HG02759 (cell line): ENCODE data around the gene CYP4F22.
"Not testable (repeated sequence)": the region's sequence is repeated elsewhere in the genome, so short reads cannot be mapped to it uniquely, and the experiment has no call there.

Experiments used
- ATAC-seq: cut with Tn5 transposase; IDR thresholded peaks from one replicate; pipeline ENCODE4 v1.9.1; 2021; ENCODE audit warnings: mild to moderate bottlenecking, moderate library complexity; ENCODE audit not compliant: unreplicated experiment

Gene CYP4F22

DNA sequence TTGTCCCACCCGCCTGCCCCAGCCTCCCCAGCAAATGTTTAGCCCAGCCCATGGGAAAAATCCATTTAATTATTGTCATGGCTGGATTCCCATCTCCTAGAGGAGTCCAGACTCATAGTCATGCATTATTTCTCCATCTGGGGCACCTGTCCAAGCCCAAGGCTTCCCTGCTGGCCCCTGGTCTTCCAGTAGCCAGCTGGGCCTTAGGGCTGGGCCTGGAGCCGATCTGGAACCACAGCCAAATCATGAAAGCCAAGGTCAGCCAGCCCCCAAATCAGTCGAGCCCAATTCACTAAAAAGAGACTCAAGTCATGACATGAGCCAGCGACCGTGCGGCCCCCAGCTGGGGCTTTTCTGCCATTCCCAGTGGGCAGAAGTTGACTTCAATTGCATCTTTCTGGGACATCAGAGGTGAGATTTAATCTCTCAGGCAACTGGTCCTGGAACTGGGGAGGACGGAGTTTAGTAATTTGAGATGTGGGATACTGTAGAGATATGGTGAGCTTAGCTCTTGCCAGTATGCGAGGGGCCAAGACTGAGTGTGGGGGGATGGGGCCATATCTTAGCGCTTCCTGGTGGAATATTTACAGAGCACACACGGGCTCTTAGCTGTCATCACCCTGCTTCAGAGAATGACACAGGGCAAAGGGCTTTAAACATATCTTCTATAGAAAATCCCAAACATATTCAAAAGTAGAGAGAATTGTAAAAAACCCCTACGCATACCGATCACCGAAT lies 19.7 kb upstream of the CYP4F22 start:
- ATAC-seq, result no peak

DNA sequence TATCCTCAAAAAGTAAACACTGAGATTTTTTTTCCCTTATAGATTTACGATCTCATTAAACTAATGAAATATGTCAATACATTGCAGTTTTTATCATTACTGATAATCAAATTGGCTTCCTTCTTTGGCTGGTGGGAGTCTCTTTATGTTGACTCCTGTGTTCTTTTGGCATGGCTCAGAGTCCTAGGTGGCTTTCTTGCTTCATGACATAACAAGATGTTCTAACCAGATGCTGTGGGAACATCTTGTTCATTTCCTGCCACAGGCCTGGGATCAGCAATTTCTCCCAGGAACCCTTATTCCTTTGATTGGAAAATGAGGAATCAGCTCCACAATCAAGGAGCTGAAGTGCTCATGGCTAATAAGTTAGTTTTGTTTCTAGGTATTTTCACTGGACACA lies 13.2 kb upstream of the CYP4F22 start:
- no peak for ATAC-seq

DNA sequence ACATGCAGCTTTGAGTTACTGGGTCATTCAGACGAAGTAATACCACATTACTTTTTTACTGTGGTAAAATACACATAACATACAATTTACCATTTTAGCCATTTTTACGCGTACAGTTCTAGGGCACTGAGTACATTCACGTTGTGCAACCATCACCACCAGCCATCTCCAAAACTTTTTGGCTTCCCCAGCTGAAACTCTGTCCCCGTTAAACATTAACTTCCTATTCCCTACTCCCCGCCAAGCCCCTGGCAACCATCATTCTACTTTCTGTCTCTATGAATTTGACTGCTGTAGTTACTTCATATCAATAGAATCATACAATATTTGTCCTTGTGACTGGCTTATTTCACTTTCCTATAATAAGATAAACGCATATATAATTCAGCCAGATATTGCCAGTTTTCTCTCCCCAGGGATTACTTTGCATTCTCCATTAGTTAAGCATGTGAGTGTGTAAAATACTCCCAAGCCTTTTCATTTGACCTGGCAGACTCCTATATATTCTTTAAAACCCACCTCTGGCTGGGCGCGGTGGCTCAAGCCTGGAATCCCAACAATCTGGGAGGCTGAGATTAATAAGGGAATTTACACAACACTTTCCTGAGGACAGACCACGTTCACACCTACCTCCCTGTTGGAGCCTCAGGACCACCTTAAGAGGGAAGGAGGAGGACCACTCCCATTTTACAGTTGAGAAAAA lies 10.0 kb upstream of the CYP4F22 start:
- ATAC-seq, result no peak

DNA sequence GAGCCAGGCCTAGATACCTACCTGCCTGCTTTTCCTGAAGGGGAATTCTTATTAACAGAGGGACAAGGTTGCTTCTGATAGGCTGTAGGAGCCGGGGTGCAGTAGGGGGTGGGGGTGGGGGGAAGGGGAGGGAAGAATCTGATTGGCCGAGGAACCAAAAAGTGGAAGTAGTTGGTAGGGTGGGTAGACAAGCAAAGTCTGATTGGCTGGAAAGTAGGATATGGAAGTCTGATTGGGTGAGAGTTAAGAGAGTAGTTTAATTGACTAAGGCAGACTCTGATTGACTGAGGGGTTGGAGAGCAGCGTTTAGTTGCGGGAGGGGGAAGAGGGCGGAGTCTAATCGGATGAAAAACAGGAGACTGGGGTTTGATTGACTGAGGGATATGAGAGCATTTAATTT lies 9.4 kb upstream of the CYP4F22 start:
- no peak for ATAC-seq

DNA sequence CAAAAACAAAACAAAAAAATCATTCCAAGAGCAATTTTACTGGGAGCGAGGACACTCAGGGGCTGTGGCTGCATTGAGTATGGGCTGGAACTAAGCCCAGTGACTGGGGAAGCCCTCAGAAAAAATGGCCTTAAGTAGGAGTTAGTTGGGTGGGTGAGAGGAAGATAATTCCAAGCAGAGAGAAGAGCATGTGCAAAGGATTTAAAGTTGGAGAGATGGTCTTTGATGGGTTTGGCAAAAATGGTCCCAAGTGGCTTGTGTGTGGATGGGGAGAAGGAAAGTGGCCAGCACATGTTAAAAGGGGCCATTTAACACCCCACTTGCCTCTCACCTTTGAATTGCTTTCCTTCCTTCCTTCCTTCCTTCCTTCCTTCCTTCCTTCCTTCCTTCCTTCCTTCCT lies 6.7 kb upstream of the CYP4F22 start:
- ATAC-seq, result no peak

DNA sequence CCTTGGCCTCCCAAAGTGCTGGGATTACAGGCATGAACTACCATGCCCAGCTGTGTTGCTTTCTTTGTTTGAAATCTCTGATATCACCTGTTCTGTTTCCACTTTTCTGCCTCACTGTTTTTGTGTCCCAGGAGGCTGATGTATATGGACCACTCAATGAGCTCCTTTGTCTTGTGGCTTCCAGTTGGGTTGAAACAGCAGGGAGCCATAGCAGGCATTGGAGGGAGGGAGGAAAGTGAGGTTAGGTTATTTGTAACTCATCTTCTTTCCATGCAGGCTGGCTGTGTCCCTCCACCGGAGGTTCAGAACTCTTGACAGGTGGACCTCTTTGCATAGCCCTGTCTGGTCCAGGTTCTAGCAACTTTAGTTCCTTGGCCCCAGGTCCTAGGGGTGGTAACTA lies 6.1 kb upstream of the CYP4F22 start:
- no peak for ATAC-seq

DNA sequence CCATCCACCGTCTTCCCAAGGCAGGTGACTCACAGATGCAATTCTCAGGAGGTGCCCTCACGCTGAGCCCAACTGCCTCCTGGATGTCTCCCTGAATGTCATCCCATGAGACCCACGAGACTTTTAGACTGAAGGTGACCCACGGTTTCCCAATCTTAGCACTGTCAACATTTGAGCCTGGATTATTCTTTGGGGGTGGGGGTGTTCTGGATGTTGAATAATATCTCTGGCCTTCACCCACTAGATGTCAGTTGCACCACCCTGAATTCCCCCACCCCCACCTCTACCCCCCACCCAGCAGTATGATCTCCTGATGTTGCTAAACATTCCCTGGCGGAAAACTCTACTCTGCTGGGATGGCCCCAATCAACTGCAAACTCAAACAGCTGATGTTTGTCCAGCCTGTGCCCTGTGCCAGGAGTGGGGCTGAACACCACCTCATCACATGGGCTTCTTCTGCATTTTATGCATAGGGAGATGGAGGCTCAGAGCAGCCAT lies 2.2 kb upstream of the CYP4F22 start:
- ATAC-seq, result no peak

DNA sequence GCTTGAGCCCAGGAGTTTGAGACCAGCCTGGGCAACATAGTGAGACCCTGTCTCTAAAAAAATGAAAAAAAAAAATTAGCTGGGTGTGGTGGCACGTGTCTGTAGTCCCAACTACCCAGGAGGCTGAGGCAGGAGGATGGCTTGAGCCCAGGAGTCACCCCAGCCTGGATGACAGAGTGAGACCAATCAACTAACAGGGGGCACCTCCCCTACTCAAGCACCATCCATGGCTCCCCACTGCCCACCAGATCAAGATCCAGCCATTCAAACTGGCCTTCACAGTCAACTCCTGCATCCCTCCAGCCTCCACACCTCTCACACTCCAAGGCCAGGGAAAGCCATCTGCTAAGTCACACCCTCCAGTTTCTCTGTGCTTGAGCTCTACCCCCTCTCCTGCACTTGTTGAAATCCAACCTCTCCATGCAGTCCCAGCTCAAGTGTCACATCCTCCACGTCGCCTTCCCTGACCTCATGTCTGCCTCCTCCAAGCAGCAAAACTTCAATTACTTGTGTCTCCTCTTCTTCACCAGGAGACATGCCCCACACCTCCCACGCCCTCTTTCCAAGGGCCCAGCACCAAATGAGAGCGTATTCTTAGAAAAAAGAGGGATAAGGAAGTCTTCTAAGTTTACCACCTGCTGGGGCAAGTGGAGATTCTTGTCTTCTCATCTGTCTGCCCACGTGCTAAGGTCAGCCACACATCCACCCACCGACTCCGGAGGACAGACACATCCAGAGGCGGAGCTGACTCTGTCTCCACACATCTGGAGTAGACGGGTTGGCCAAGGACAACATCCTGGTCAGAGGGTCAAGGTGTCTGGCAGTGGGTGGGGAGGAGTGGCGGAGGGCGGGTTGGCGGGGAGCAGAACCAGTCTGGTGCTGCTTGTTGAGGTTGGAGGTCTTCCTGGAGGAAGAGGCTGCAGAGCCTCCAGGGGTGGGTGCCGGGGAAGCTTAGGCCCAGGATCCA lies 974 bp upstream of the CYP4F22 start:
- ATAC-seq, result no peak

DNA sequence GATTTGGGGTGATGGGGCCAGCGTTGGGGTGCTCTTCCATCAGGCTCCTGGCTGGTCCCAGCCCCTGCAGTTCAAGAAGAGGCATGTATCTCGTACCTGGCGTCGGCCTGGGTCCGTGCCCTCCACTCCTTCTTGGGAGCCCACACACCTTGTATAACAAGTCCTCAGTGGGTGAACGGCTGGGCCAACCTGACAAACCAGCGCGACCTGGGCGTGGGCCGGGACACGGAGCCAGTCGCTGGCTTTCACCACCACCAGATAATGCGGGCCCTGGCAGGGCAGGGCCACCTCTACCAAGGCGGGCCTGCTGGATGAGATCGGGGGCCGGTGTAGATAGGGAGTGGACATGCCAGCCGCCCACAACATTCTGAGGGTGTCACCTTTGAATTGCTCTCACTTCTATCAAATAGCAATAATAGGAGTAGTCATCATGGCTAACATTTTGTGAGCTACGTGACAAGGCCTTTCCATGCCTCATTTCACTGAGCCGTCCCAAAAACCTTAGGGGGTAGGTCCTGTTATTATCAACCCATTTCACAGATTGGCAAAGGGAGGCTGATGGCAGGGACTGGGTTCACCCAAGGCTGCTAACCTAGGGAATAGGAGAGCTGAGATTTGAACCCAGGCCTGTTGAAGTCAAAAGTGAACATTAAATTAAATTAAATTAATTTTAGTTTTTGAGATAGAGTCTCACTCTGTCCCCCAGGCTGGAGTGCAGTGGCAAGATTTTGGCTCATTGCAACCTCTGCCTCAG lies 3.5 kb downstream of the CYP4F22 start:
- ATAC-seq, result no peak

DNA sequence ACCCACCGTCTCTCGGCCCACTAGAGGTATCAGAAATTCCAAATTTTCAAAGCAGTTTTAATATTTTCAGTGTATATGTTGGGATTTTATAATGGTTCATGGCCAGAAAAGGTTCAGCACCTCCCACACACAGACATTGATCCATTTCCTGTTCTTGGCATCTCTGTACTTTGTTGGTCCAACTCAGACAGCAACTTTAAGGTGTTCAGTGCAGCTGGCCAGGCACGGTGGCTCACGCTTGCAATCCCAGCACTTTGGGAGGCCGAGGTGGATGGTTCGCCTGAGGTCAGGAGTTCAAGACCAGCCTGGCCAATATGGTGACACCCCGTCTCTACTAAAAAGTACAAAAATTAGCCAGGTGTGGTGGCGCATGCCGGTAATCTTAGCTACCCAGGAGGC lies 6.9 kb downstream of the CYP4F22 start:
- ATAC-seq, result not testable (repeated sequence)

DNA sequence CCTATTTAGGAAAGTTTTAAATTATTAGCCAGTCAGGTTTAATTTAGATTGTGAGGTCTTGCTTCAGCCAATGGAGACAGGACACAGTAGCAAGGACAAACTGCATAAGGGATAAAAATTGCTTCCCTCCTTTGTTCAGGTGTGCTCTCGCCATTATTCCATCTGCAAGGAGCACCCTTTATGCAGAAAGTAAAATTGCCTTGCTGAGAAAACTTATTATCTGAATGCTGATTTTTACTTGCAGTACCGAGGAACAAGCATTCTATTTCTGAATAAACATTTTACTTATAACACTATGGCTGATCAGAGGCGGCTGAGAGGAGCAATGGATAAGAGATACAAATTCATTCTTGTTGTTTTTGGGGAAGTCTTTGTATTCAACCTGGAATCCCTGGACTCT lies 8.0 kb downstream of the CYP4F22 start:
- ATAC-seq, result no peak

DNA sequence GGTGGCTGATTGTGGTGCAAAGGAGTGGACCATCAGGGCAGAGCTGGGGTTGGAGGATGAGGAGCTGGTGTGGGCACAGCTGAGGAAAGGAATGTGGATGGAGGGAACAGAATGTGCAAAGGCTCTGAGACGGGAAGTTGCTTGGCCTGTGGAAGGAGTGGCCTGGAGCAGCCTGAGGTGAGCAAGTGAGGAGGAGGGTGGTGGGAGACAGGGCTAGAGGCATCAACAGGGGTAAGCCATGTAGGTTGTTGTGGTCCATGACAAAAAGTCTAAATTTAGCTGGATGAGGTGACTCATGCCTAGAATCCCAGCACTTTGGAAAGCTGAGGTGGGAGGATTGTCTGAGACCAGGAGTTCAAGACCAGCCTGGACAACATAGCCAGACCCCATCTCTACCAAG lies 9.5 kb downstream of the CYP4F22 start:
- ATAC-seq, result no peak

DNA sequence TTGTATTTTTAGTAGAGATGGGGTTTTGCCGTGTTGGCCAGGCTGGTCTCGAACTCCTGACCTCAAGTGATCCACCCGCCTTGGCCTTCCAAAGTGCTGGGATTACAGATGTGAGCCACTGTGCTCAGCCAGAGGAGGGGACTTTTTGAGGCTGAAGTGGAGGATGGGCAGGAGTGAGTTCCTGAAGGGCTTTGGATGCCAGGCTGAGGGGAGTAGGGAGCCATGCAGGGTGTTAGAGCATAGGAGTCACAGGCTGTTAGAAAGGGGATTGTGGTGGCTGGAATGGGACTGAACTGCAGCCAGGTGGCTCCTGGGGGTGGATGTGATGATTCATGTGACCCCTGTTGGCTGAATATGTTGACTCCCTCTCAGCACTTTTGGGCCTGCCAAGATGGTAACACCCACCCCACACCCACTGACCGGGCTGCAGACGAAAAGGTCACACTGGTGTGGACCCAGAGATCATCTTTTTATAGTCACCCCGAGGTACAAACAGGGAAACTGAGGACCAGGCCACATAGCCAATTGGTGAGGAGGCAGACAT lies 11.2 kb downstream of the CYP4F22 start:
- ATAC-seq, result no peak

DNA sequence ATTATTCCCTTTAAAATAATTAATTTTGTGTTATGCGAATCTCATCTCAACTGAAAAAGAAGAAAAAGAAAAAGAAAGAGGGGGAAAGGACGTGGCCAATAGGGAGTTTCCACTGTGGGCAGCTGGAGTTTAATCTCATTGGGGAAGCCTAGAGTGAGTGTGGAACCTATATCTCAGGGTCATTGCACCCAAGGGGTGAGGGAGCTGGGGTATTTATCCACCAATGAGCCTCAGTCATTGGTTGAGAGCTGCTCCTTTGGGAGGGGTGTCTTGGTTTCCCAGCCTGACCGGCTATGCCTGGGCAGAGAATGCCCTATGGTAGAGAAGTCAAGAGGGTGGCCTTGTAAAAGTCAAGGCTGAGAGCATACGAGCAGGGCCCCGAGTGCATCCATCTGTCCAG lies 16.5 kb downstream of the CYP4F22 start:
- ATAC-seq, result no peak

DNA sequence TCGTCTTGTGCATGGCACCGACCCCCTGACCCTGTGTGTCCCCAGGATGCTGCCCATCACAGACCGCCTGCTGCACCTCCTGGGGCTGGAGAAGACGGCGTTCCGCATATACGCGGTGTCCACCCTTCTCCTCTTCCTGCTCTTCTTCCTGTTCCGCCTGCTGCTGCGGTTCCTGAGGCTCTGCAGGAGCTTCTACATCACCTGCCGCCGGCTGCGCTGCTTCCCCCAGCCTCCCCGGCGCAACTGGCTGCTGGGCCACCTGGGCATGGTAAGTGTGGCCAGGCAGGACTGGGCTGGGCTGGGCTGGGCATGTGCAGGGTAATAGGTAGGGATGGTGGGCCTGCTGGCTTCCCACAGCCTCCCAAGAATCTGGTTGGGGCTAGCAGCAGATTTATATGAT lies 17.0 kb downstream of the CYP4F22 start:
- no peak for ATAC-seq

DNA sequence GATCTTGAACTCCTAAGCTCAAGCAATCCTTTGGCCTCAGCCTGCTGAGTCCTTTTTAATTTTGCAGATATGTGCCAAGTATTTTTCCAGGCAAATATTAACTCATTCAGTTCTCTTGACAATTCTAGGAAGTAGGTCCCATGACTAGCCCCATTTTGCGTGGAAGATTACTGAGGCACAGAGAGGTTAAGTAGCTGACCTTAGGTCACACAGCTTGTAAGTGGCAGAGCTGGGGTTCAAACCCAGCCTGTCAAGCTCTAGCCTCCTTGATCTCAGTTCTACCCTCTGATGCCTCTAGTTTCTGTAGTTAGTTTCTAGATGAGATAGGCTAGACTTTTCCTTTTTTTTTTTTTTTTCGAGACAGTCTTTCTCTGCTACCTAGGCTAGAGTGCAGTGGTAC lies 18.1 kb downstream of the CYP4F22 start:
- no peak for ATAC-seq

DNA sequence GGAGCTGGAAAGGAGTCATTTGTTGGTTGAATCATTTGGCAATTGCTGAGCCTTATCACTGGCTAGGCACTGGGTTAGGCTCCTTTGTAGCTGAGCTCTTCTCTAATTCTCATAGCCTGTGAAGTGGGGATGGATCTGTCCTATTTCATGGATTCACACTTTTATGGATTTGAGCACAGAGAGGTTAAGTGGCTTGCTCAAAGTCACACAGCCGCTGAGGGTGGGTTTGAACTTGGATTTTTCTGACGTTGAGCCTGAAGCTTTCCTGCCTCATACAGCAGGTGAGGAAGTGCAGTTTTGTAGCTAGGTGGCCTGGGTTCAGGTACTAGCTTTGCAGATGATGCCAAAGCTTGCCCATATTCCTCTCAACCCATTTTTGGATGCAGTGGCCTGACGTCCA lies 19.4 kb downstream of the CYP4F22 start:
- no peak for ATAC-seq

DNA sequence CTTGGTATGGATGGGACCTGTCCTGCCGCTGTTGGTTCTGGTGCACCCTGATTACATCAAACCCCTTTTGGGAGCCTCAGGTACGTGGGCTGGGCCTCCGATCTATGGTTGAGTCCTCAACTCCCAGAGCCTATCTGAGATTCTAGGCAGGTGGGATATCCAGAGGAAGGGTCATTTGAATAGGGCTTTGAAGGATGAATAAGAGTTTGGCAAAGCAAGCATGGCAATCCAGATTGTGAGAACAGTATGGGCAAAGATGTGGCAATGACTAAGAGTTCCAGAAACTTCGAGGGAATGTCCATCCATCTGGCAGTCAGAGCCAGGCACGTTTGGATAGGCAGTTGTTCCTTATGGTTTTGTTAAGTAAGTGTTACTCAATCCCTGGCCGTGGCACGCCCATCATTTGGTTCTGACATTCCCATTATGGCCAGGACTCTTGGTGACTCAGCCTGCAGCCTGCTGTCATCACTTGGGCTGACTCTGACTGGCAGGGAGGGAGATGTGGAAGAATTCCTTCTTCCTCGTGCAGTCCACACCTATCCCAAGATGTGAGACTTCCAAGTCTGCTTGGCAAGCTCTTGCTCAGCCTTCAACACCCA lies 21.5 kb downstream of the CYP4F22 start:
- no peak for ATAC-seq

DNA sequence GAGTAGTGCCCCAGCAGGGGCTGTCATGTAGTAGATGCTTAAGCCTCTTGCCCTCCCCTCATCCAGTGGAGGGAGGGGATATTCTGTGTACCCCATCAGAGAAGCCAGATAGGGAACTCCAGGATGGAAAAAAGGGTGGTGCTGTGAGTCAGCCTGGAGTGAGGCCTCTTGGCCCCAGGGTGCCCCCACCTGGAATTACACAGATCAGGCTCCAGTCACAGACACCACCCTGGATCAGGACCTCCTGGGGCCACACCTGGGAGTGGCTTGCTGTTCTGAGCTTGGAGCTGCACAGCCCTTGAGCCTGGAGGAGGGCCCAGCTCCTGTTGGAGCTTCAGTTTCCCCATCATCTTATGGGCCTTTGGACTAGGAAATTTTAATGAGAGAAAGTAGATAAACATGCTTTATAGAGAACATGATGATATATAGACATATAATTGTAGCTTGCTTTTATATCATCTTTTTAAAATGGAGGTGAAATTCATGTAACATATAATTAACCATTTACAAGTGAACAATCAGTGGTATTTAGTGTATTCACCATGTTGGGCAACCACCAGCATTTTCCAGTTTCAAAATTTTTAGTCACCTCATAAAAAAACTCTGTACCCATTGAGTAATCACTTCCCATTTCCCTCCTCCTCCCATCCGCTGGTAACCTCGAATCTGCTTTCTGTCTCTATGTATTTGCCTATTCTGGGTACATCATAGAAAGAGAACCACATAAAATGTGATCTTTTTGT lies 24.6 kb downstream of the CYP4F22 start:
- no peak for ATAC-seq
